Fibroblast of skin of back (primary cell): ENCODE measurements around the gene PAPPA2.
A peak's percentile ranks its signal among the peaks of the same experiment; 100 is the strongest.
"Not testable (repeated sequence)": the region's sequence is repeated elsewhere in the genome, so short reads cannot be mapped to it uniquely, and the experiment has no call there.

Experiments
- DNase-seq: peaks from one replicate; pipeline ENCODE4 v3.0.0-alpha.2; 2013

Gene PAPPA2

GRCh38 chr1:176556288-176556687, 93.3 kb downstream of the PAPPA2 start:
- DNase-seq, result no peak

DNA sequence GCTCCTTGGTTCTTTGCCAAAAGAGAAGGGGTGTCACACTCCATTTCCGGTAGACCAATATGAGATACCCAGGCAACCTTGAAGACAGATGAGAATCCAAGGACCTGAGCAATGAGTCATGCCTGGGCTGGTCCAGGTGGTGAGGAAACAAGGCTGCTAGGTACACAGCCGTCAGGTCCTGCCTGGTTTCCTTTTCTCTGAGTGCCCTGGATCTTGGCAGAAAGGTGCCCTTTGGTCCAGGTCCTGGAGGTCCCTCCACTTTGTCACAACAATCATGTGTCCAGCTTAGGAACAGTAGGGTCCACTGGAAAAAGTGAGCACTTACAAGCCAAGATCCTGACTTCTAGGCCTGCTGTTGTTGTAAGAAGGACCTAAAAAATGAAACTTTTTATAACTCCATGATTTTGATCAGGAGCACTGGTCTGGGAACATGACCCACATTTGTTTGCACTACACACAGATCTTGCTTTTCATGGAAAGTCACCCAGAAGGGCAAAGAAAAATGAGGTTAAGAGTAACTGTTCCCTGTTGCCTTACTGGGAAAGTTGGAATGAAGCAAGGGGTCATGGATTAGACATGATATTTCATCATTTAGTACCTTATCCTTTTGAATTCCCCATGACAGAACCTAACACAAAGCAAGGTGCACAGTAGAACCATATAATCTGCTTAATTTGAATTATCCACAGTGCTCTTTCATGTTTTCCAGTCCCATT, 94.7 kb downstream of the PAPPA2 start:
- no peak for DNase-seq

- DNase-seq, result no peak
Observed at GRCh38 chr1:176558561-176558960, 95.6 kb downstream of the PAPPA2 start.

DNA sequence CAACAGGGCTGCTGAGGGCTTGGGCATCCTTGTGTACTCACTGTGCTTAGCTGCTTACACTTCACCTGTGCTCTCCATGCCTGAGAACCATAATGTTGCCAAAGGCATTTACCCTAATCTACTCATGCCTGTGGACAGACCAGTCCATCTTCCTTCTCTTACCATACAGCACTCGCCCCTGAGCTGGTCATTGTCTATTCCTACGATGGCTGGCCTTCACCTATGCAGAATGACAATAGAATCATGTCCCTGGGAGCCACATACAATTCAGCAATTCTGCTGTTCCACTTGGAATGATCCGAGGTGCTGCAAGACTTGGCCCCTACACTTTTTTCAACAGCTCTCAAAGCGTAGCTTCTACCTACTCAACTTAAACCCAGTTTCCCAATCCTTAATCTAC, 96.5 kb downstream of the PAPPA2 start:
- DNase-seq, result no peak

DNA sequence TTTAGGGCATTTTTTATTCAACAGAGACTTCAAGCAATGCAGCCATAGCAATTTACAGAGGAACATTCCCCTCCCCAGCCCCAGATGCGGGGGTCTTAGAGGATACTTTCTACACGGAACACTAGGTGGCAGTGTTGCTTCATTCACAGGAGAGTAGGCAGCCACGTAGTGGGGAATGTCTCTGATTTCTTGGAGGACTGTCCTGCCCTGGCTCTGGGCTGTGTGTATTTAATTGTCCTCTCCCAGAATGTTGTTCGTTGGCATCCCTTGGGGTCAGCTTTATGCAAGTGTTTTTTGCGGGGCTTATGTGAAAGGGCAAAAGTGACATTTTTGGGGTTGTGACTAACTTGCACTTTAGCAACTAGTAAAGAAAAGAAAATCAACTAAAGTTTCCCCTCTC, 96.9 kb downstream of the PAPPA2 start:
- peak; percentile 70 for DNase-seq

DNA sequence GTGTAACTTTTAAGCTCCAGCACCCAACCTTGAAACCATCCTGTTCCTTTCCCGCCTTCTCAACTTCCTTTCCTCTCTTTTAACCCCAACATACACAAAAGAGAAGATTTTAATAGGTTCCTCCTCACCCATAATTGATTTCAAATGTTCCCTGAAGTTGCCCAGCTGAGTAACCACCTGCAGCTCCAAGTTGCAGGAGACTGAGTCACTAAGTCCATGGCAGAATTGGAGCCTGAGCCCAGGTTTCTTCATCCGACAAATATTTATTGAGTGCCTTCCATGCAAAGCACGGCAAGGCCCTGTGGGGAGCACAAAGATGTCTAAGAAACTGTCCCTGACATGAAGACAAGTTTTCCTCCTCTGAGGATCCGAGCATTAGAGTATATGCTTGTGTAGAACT, 97.7 kb downstream of the PAPPA2 start:
- no peak for DNase-seq

- not testable (repeated sequence) for DNase-seq
Observed at GRCh38 chr1:176561761-176562160, 98.8 kb downstream of the PAPPA2 start.

GRCh38 chr1:176566004-176566975, 103.3 kb downstream of the PAPPA2 start:
- peak; percentile 12 for DNase-seq

GRCh38 chr1:176567190-176567794, 104.3 kb downstream of the PAPPA2 start:
- DNase-seq, result peak; percentile 50

GRCh38 chr1:176568185-176568584, 105.2 kb downstream of the PAPPA2 start:
- no peak for DNase-seq

- no peak for DNase-seq
Observed at GRCh38 chr1:176574756-176575155, 111.8 kb downstream of the PAPPA2 start.

GRCh38 chr1:176575991-176576390, 113.0 kb downstream of the PAPPA2 start:
- DNase-seq, result no peak

DNA sequence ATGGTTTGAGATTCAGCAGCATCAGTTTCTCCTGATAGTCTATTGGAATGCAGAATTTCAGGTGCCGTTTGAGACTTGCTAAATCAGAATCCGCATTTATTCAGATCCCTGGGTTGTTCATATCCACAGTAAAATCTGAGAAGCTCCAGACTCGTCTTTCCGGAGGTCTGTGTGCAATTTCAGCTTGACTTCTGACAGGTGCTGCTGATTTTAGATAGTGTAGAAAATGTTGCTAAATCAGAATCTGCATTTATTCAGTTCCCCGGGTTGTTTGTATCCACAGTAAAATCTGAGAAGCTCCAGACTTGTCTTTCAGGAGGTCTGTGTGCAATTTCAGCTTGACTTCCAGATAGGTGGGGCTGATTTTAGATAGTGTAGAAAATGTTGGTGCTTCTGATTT, 113.7 kb downstream of the PAPPA2 start:
- DNase-seq, result no peak

DNA sequence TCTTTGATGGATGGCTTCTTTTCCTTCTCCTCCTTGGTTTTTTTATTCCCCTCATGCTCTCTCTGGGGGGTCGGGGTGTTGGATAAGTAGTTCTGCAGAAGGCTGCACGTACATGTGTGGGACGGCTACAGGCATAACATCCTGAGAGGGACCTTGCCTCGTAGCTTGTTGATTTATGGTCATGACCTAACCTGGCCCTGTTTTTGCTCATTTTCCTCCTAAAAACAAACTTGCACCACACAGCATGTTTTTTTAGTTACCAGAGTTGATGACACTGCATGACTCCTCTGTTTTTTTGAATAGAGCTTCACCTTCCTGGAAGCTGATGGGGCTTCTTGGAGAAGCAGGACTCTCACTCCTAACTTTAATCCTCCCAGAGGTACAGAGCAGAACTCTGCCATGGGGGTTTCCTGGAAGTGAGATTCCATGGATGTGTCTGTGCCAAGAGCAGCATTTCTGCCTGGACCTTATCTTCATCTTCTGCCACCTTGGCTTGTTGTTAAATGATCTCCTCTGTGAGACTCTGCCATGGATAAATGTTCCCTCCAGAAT, 114.7 kb downstream of the PAPPA2 start:
- peak; percentile 15 for DNase-seq

GRCh38 chr1:176579087-176579486, 116.1 kb downstream of the PAPPA2 start:
- no peak for DNase-seq

DNA sequence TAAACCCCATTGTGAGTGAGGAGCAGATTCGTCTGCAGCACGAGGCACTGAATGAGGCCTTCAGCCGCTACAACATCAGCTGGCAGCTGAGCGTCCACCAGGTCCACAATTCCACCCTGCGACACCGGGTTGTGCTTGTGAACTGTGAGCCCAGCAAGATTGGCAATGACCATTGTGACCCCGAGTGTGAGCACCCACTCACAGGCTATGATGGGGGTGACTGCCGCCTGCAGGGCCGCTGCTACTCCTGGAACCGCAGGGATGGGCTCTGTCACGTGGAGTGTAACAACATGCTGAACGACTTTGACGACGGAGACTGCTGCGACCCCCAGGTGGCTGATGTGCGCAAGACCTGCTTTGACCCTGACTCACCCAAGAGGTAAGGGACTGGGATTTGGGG, 132.2 kb downstream of the PAPPA2 start:
- no peak for DNase-seq

- no peak for DNase-seq
Observed at GRCh38 chr1:176601348-176601747, 138.4 kb downstream of the PAPPA2 start.

- DNase-seq, result no peak
Observed at GRCh38 chr1:176602388-176603004, 139.5 kb downstream of the PAPPA2 start.

- DNase-seq, result no peak
Observed at GRCh38 chr1:176603696-176604095, 140.7 kb downstream of the PAPPA2 start.

DNA sequence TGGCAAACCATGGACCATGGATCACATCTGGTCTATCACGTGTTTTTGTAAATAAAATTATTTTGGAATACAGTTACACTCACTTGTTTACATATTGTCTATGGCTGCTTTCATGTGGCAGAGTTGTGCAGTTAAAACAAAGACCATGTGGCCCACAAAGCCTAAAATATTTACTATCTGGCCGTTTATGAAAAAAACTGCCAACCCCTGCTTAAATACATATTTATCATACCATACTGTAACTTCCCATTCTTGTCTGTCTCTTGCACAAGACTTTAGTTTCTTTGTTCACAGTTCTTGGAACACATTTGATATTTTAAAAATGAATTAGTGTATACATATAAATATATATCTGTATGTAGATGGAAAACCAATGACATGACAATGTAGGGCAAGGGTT, 141.5 kb downstream of the PAPPA2 start:
- peak; percentile 27 for DNase-seq

- peak; percentile 48 for DNase-seq
Observed at GRCh38 chr1:176605176-176605575, 142.2 kb downstream of the PAPPA2 start.
